BJ (cell line): ENCODE results near the gene STRN4. TPM values are rescaled to one million over a fixed set of nuclear protein-coding genes. Genes with fewer than 3 reads are reported as not detected.

ENCODE experiments used
- CTCF ChIA-PET: fragments of 350-600 bp; formaldehyde crosslinking; extraction: SDS; loops from one replicate; lab custom pipeline; 2021; ENCODE audit warnings: antibody characterized with exemption, inconsistent platforms; lab: Yijun Ruan, JAX
- POLR2A ChIA-PET: fragments of 300-600 bp; sonication (Branson Sonifier 250); formaldehyde crosslinking; extraction: SDS; loops from one replicate; lab custom pipeline; 2021; ENCODE audit warnings: antibody characterized with exemption; lab: Charles Lee
- DNase-seq: peaks from one replicate; pipeline ENCODE4 v3.0.0-alpha.2; 2011; ENCODE audit warnings: low read depth
- H3K27me3 ChIP-seq: 2 replicates; pipeline ENCODE4 v1.6.0; 2011; ENCODE audit warnings: low read length; ENCODE audit not compliant: control insufficient read depth, insufficient read depth
- H3K36me3 ChIP-seq: 2 replicates; pipeline ENCODE4 v1.5.1; 2011; ENCODE audit warnings: low read length; ENCODE audit not compliant: control insufficient read depth, insufficient read depth
- H3K4me3 ChIP-seq: 2 replicates; pipeline ENCODE4 v1.5.1; 2011; ENCODE audit warnings: low read depth, mild to moderate bottlenecking, control low read depth, low read length
- CTCF ChIP-seq: IDR thresholded peaks from 2 replicates; pipeline ENCODE4 v1.5.1; 2011; ENCODE audit warnings: low read depth, mild to moderate bottlenecking, control low read depth, inconsistent platforms, low read length, moderate library complexity; ENCODE audit not compliant: insufficient read depth
- polyA plus RNA-seq: library from polyadenylated mRNA; depleted of rRNA; stranded (reverse); fragments of >200 nt; gene quantifications from 2 replicates; pipeline ENCODE4 v1.2.3, GENCODE V29; 2011

Gene STRN4
- polyA plus RNA-seq, 1 experiment, result 78.6 TPM

GRCh38 chr19:46788262-46788967 is 42.2 kb upstream of the STRN4 start, which contains the start of gene SLC1A5:
TSS of gene SLC1A5 (minus strand) at chr19:46788594. CDS start at chr19:46787965, 629 bp downstream.
- no peaks in the 10 kb centered on the region for H3K27me3 ChIP-seq
- H3K36me3 ChIP-seq, result peaks cover 8% of the 10 kb centered on the region
- TF ChIP-seq CTCF, result peak; percentile 7; the same call in 1 of the 2 replicates
- DNase-seq, result peak; percentile 75
- ChIA-PET POLR2A (no interaction called here), CTCF (interaction anchor here (1.1 to 5.5 kb wide), 6 partner anchors 9 to 225 kb away, joined by 3 to 40 read pairs (median 4); no protein-coding TSS in a partner anchor)
- peak within 1 kb of the TSS; percentile 95 for H3K4me3 ChIP-seq

- H3K4me3 ChIP-seq, result peak overlapping the region; percentile 95
- ChIA-PET CTCF (interaction anchor here (0.6 to 5.5 kb wide), 7 partner anchors 10 to 53 kb away, joined by 3 to 40 read pairs (median 4); no protein-coding TSS in a partner anchor), POLR2A (no interaction called here)
- peaks cover 13% of the 10 kb centered on the region for H3K36me3 ChIP-seq
- no peak for DNase-seq
- TF ChIP-seq CTCF, result 0 out of 2 replicates have a peak, but pooled peaks have one; percentile 5
- no peaks in the 10 kb centered on the region for H3K27me3 ChIP-seq
These were observed 41.3 kb upstream of the STRN4 start for GRCh38 chr19:46787331-46788261.

- no peak for TF ChIP-seq CTCF
- DNase-seq, result no peak
- ChIA-PET POLR2A (no interaction called here), CTCF (interaction anchor here (0.6 to 5.5 kb wide), 5 partner anchors 13 to 54 kb away, joined by 3 to 40 read pairs (median 4); no protein-coding TSS in a partner anchor)
- Histone ChIP-seq H3K36me3 (peaks cover 17% of the 10 kb centered on the region), H3K27me3 (no peaks in the 10 kb centered on the region), H3K4me3 (peak overlapping the region; percentile 95)
These were observed 40.7 kb upstream of the STRN4 start for GRCh38 chr19:46787040-46787330.

GRCh38 chr19:46786236-46787039 is 40.2 kb upstream of the STRN4 start:
- H3K27me3 ChIP-seq, result no peaks in the 10 kb centered on the region
- TF ChIP-seq CTCF, result no peak
- ChIA-PET POLR2A (interaction anchor here (0.5 kb wide), 1 partner anchor 68 kb away, joined by 3 read pairs; no protein-coding TSS in a partner anchor), CTCF (interaction anchor here (0.6 to 5.5 kb wide), 7 partner anchors 13 to 54 kb away, joined by 3 to 40 read pairs (median 4); no protein-coding TSS in a partner anchor)
- peaks cover 21% of the 10 kb centered on the region for H3K36me3 ChIP-seq
- peak overlapping the region; percentile 95 for H3K4me3 ChIP-seq
- peak; percentile 67 for DNase-seq
